Sigmoid colon (tissue), 7 donors: ENCODE results near the gene PCOLCE2. TPM values are rescaled to one million over a fixed set of nuclear protein-coding genes. Genes with fewer than 3 reads are reported as not detected.
A peak's percentile ranks its signal among the peaks of the same experiment; 100 is the strongest.

ENCODE experiments used
- DNase-seq: peaks from one replicate; pipeline ENCODE4 v3.0.0-alpha.2; 2019
- H3K27ac ChIP-seq, 4 donors: fragments of 200-600 bp; sonication (generic); one replicate each; pipeline ENCODE4 v1.5.1; 2016 to 2019; ENCODE audit warnings: mild to moderate bottlenecking in 1 of 4
- H3K27me3 ChIP-seq, 3 donors: fragments of 200-600 bp; sonication (generic); one replicate each; pipeline ENCODE4 v1.5.1; 2019; ENCODE audit warnings: mild to moderate bottlenecking in 1 of 3
- H3K36me3 ChIP-seq, 4 donors: fragments of 200-600 bp; sonication (generic); one replicate each; pipeline ENCODE4 v1.5.1; 2016 to 2019
- H3K4me1 ChIP-seq, 4 donors: fragments of 200-600 bp; sonication (generic); one replicate each; pipeline ENCODE4 v1.5.1; 2017 to 2019
- H3K4me3 ChIP-seq, 4 donors: fragments of 200-600 bp; sonication (generic); one replicate each; pipeline ENCODE4 v1.5.1; 2017 to 2019; ENCODE audit warnings: mild to moderate bottlenecking in 2 of 4, moderate library complexity in 1 of 4
- H3K9me3 ChIP-seq, 4 donors: fragments of 200-600 bp in 3 of 4; sonication (generic) in 3 of 4; one replicate each; pipeline versions ENCODE4 v1.5.1 to v1.6.1; 2013 to 2019
- CTCF ChIP-seq, 4 experiments: fragments of 450-650 bp in 3 of 4; fragments of 200-600 bp in 1 of 4; IDR thresholded peaks; one replicate each; pipeline ENCODE4 v1.5.1; 2016 to 2019; ENCODE audit warnings: antibody characterized with exemption in 4 of 4, mild to moderate bottlenecking in 3 of 4, moderate library complexity in 2 of 4
- EP300 ChIP-seq, 4 donors: sonication (generic); formaldehyde crosslinking; IDR thresholded peaks; one replicate each; pipeline ENCODE4 v1.6.1; 2017; ENCODE audit warnings: antibody characterized with exemption in 4 of 4
- POLR2A ChIP-seq, 2 donors: fragments of 450-650 bp; IDR thresholded peaks; one replicate each; pipeline ENCODE4 v1.6.1; 2016; ENCODE audit warnings: antibody characterized with exemption in 2 of 2, mild to moderate bottlenecking in 2 of 2, moderate library complexity in 2 of 2
- POLR2AphosphoS5 ChIP-seq, 4 donors: sonication (generic); formaldehyde crosslinking; IDR thresholded peaks; one replicate each; pipeline ENCODE4 v1.6.1; 2017; ENCODE audit warnings: antibody characterized with exemption in 4 of 4
- WGBS, 2 donors: extraction: QIAGEN DNeasy Blood & Tissue Kit; methylation state at CpG; one replicate each; pipeline ENCODE4 v1.1.7; 2013; 5-methylcytosine and 5-hydroxymethylcytosine counted together
- intact Hi-C: fragments of 100-400 bp; cut with DNase I; formaldehyde crosslinking; loops from one replicate; pipeline ENCODE4 v1.15.1; 2023
- polyA plus RNA-seq, 3 donors: library from polyadenylated mRNA; stranded (reverse); fragments of 200-250 nt; gene quantifications; one replicate each; pipeline ENCODE4 v1.2.3, GENCODE V29; 2013
- total RNA-seq, 4 donors: library from RNA; depleted of rRNA; stranded (reverse); fragments of >200 nt; gene quantifications; one replicate each; pipeline ENCODE4 v1.1.0, GENCODE V29; 2016
- donor health status: healthy with polysubstance abuse.
- donor health status: Bipolar disorder and iron deficiency.
- donor health status: healthy.

PCOLCE2 gene
- total and polyA plus RNA-seq, 7 donors, result 3.6 to 33.9 (median 16.3) TPM; not detected in 1

GRCh38 chr3:142828703-142829305, 60.1 kb downstream of the PCOLCE2 start:
- no peak for TF ChIP-seq POLR2AphosphoS5 (IDR thresholded peaks at IDR 0.05)
- TF ChIP-seq CTCF (IDR thresholded peaks at IDR 0.05), result peak; percentile 19 to 74 (median 72)

GRCh38 chr3:142819179-142819578, 69.7 kb downstream of the PCOLCE2 start:
- Histone ChIP-seq H3K36me3 (no peaks in the 10 kb centered on the region), H3K4me1 (peaks cover 0 to 4% (median 0%) of the 10 kb centered on the region in 4 donors), H3K4me3 (no peak overlapping the region), H3K9me3 (no peaks in the 10 kb centered on the region), H3K27ac (no peak overlapping the region), H3K27me3 (no peaks in the 10 kb centered on the region)
- no peak for DNase-seq
- TF ChIP-seq EP300 (IDR thresholded peaks at IDR 0.05) (no peak), POLR2AphosphoS5 (IDR thresholded peaks at IDR 0.05) (no peak), POLR2A (IDR thresholded peaks at IDR 0.05) (no peak), CTCF (IDR thresholded peaks at IDR 0.05) (no peak)
- intact Hi-C loops, result no loop called here

More at GRCh38 chr3:142828703-142829305, 60.1 kb downstream of the PCOLCE2 start:
- no peak overlapping the region for H3K4me3 ChIP-seq
- WGBS, 2 donors, result 16 to 28% methylated on average over 9 of the region's 9 CpGs
- H3K36me3 ChIP-seq, result no peaks in the 10 kb centered on the region
- no peaks in the 10 kb centered on the region for H3K9me3 ChIP-seq
- peak; percentile 85 for DNase-seq
- H3K27me3 ChIP-seq, result no peaks in the 10 kb centered on the region
- H3K4me1 ChIP-seq, result no peaks in the 10 kb centered on the region
- intact Hi-C loops, result loop anchor here (5.0 kb wide), 1 partner anchor 163 kb away; no protein-coding TSS in a partner anchor
- no peak overlapping the region for H3K27ac ChIP-seq

GRCh38 chr3:142818651-142819050, 70.2 kb downstream of the PCOLCE2 start:
- 94 to 96% methylated on average over 9 of the region's 9 CpGs for WGBS, 2 donors
- intact Hi-C loops, result no loop called here
- no peaks in the 10 kb centered on the region for H3K9me3 ChIP-seq

GRCh38 chr3:142817897-142818296, 71.0 kb downstream of the PCOLCE2 start:
- no peaks in the 10 kb centered on the region for H3K9me3 ChIP-seq
- no peak for DNase-seq
- H3K27ac ChIP-seq, result no peak overlapping the region
- TF ChIP-seq CTCF (IDR thresholded peaks at IDR 0.05) (no peak), POLR2AphosphoS5 (IDR thresholded peaks at IDR 0.05) (no peak), EP300 (IDR thresholded peaks at IDR 0.05) (no peak), POLR2A (IDR thresholded peaks at IDR 0.05) (no peak)
- no peaks in the 10 kb centered on the region for H3K36me3 ChIP-seq
- H3K4me3 ChIP-seq, result no peak overlapping the region
- intact Hi-C loops, result no loop called here
- peaks cover 0 to 4% (median 0%) of the 10 kb centered on the region in 4 donors for H3K4me1 ChIP-seq
- 73 to 85% methylated on average over 7 of the region's 7 CpGs for WGBS, 2 donors
- H3K27me3 ChIP-seq, result no peaks in the 10 kb centered on the region

More at GRCh38 chr3:142818651-142819050, 70.2 kb downstream of the PCOLCE2 start:
- H3K36me3 ChIP-seq, result no peaks in the 10 kb centered on the region
- no peaks in the 10 kb centered on the region for H3K27me3 ChIP-seq
- no peak for DNase-seq
- H3K4me1 ChIP-seq, result peaks cover 0 to 4% (median 0%) of the 10 kb centered on the region in 4 donors
- TF ChIP-seq POLR2A (IDR thresholded peaks at IDR 0.05) (no peak), EP300 (IDR thresholded peaks at IDR 0.05) (no peak), CTCF (IDR thresholded peaks at IDR 0.05) (no peak), POLR2AphosphoS5 (IDR thresholded peaks at IDR 0.05) (no peak)
- no peak overlapping the region for H3K4me3 ChIP-seq
- no peak overlapping the region for H3K27ac ChIP-seq

- no peak for DNase-seq
- WGBS, 2 donors, result 60 to 61% methylated on average over 1 of the region's 1 CpG
- TF ChIP-seq POLR2AphosphoS5 (IDR thresholded peaks at IDR 0.05), result no peak
- TF ChIP-seq EP300 (IDR thresholded peaks at IDR 0.05), result no peak
- no peak for TF ChIP-seq POLR2A (IDR thresholded peaks at IDR 0.05)
- TF ChIP-seq CTCF (IDR thresholded peaks at IDR 0.05), result no peak
- Histone ChIP-seq H3K27ac (no peak overlapping the region), H3K4me1 (peaks cover 0 to 4% (median 0%) of the 10 kb centered on the region in 4 donors), H3K4me3 (no peak overlapping the region), H3K36me3 (no peaks in the 10 kb centered on the region), H3K27me3 (no peaks in the 10 kb centered on the region), H3K9me3 (no peaks in the 10 kb centered on the region)
- intact Hi-C loops, result no loop called here
Measured at GRCh38 chr3:142817356-142817755, 71.5 kb downstream of the PCOLCE2 start.
